NK-92 (cell line): ENCODE measurements around the gene C14orf93.
"Not testable (repeated sequence)": the region's sequence is repeated elsewhere in the genome, so short reads cannot be mapped to it uniquely, and the experiment has no call there.

ENCODE experiments used
- DNase-seq: peaks from one replicate; lab custom pipeline; 2025; ENCODE audit not compliant: unreplicated experiment; lab: John Stamatoyannopoulos, UW

The C14orf93 gene

GRCh38 chr14:23021434-23021833 lies 11.5 kb upstream of the C14orf93 start:
- DNase-seq: no peak

GRCh38 chr14:23020143-23021128 lies 10.5 kb upstream of the C14orf93 start:
- DNase-seq: no peak

GRCh38 chr14:23018107-23018506 lies 8.2 kb upstream of the C14orf93 start:
- no peak for DNase-seq

- no peak for DNase-seq
Measured at GRCh38 chr14:23017091-23017490, 7.1 kb upstream of the C14orf93 start.

DNA sequence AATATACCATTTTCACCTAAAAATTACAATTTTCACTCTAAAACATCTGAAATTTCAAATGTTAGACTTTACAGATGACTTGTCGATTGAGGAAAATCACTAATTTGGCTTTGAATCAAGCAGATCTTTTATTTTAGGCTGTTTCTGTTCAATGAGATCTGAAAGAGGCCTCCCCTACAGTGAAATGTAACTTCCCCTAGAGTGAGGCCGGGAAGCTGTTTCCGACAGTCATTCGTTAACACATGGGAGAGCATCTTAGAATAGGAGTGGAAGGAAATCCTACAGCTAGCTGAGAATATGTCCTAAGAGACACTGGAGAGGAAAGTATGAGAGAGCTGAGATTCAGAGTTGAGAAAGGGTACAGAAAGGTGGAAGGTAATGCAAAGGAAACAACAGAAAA lies 5.7 kb upstream of the C14orf93 start:
- DNase-seq: no peak

DNA sequence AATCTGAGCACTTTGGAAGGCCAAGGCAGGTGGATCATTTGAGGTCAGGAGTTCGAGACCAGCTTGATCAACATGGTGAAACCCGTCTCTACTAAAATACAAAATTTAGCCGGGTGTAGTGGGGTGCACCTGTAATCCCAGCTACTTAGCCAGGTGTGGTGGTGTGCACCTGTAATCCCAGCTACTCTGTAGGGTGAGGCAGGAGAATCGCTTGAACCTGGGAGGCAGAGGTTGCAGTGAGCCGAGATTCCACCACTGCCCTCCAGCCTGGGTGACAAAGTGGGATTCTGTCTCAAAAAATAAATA lies 3.8 kb upstream of the C14orf93 start:
- DNase-seq: not testable (repeated sequence)

GRCh38 chr14:23013054-23013748 lies 3.3 kb upstream of the C14orf93 start:
- no peak for DNase-seq

DNA sequence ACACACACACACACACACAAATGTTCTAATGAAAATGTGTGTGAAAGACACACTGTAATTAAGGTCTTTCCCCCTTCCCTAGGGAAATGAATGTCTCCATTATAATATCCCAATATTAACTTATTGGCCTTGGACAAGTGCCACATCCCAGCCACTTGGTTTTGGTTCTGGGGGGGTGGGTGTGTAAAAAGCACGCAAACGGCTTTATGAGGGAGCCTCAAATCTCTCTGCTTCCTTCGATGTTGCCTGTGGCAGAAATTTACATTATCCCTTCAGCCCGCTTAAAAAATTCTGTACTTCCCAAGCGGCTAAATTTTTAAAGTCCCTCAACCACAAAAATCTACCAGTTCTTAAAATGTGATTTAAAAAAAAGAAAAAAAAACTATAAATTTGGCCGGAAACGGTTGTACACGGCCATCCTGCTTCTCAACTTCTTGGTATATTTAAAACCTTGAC lies 432 bp downstream of the C14orf93 start:
- DNase-seq: no peak

DNA sequence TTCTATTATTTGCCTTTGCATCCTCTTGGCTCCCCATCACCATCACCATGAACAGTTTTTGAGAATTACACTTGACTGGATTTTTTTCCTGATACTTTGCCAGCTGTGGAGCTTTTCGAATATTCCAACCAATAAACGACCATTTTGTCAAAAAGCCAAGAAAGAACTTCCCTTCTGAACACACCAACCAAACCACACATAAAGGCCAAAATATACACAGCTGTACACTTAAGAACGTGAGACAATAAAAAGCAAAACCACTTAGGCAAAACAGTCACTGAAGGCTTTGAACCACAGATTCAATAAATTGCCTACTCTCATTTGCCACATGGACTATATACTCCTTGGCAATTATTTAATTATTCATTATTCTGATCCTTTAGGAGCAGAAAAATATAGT lies 1.1 kb downstream of the C14orf93 start:
- DNase-seq: no peak

GRCh38 chr14:23006544-23007419 lies 3.2 kb downstream of the C14orf93 start:
- DNase-seq: peak; percentile 84

DNA sequence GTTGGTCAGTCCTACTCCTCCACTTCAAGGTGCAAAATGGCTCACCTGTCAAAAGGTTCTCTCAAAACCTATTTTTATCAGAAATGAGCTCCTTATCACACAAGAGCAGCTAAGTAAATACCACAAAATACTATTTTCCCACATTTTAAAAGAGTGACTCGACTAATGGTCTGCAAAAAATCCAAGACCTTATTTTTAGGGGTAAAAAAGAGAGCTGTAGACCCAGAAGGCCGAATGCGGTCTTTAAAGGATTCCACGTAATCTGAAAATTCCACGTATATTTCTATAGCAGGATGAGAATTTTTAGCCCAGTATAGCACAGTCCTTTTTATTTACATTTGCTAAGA lies 3.8 kb downstream of the C14orf93 start:
- no peak for DNase-seq

DNA sequence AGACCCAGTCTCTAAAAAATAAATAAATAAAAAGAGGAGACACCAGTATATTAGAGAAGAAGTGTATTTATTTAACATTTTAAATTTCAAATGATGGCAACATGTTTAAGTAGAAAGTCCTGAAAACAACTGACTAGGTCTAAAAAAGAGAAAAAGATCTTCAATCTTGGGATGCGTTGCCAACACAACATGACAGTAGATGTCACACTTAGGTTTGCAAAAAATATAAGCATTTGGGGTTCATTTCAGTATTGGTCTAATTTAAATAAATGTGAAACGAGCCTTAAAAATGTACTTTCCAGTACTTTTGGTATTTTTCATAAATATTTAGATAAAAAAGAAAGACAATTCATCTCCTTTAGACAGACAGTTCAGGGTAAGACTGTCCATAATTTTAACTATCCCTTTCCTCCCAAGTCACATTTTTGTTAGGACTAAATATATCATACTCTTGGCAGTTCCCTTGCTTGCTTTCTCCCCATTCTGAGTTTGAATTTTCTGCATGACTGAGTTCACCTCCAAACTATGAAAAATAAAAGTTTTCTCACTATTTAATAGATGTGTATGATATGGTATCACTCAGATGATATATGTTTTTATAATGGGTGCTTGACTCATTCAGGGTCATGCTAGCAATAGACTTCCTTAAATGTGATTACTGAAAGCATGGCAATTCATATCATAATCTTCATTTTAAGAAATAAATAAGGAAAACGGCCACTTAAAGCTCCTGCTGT lies 4.3 kb downstream of the C14orf93 start:
- DNase-seq: no peak

GRCh38 chr14:23004274-23004673 lies 5.7 kb downstream of the C14orf93 start:
- DNase-seq: not testable (repeated sequence)

DNA sequence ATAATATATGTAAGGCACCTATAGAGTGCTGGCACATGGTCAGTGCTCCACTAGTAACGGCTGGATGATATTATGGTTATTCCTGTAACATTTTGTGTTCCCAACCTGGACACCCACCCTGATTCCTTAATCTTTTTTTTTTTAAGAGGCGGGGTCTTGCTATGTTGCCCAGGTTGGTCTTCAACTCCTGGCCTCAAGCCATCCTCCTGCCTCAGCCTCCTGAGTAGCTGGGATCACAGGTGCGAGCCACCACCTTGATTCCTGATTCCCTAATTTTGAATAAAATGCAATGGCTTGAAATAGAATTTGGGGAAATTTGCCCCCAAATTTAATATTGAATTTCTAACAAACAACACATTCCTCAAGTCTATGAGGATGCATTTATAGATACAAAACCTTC lies 7.4 kb downstream of the C14orf93 start:
- no peak for DNase-seq

- no peak for DNase-seq
Measured at GRCh38 chr14:23000860-23001259, 9.1 kb downstream of the C14orf93 start.

- DNase-seq: no peak
Measured at GRCh38 chr14:22998329-22999012, 11.5 kb downstream of the C14orf93 start.

DNA sequence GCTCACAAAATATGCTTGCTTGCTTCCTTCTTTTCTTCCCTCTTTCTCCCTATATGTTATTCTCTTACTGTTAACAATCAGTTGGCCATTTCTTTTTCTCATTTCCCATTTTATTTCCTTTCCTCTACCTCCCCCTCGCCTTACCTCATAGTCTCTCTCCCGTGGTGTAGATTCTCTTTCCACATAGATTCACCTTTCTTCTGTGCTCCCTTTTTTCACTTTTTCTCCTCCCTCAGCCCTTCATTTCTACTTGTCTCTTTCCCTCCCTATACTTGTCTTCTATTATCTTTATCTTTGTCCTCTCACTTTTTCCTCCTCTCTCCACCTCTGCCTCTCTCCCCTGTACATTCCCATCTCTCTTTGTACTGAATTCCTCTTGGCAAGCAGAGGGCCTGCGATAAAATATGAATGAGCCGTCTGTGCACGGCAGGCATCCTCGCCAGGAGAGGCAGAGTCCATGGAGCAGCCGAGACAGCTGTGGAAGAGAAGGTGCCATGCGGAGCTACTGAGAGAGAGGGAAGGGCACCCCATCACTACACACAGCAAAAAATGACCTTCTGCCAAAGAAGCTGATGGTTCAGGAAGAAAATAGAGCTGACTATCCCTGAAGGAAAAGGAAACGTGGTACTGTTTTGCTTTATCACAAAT lies 12.1 kb downstream of the C14orf93 start:
- no peak for DNase-seq

DNA sequence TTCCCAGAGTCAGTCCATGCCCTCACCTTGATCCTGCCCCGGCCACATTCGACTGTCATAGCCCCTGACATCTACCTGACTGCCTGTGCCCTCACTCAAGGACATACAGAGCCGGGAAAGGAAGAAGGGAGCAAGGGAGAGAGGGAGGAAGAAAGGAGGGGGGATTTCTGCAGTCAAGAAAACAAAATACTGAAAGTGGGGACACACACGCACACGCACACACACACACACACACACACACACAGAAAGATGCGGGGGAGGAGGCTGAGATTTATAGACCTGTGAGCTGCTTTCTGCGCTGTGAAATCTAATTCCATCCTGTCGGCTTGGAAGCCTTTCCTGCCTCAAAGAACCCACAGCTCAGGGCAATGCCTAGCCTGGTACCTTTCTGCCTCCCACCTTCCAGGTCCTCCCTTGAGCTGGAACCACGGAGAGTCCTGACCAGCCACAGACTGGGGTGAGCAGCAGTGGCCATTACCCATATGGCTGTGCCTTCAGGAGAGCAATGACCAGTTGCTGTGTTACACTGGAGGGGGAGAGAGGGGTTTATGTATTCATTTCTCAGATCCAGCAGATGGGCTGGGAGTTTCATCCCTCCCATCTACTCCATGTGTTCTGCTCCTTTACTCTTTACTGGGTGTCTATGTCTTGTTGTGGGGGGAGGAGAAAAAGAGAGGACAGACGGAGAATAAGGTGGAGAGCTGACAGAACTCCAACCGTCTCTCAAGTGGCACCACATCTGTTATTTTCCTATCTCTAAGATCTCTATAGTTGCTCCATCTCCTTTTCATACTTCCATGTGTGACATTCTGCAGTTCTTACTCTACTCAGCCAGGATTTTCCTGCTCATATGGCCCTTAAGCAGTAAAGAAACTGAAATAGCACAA lies 12.9 kb downstream of the C14orf93 start:
- no peak for DNase-seq
